MCF 10A (cell line): ENCODE results near the gene ARHGAP24. TPM values are rescaled to one million over a fixed set of nuclear protein-coding genes. Genes with fewer than 3 reads are reported as not detected.

Experiments used
- BruUV-seq: library from RNA; stranded (reverse); fragments of 400-500 nt; replicated peaks from 2 replicates; lab custom pipeline; 2021; lab: Mats Ljungman, UMichigan
- CTCF ChIA-PET: fragments of 300-600 bp; sonication (Branson Sonifier 250); formaldehyde crosslinking; extraction: SDS; loops from one replicate; lab custom pipeline; 2021; ENCODE audit warnings: antibody characterized with exemption, inconsistent platforms; lab: Yijun Ruan, JAX
- POLR2A ChIA-PET: fragments of 300-600, 350-650 bp; sonication (Branson Sonifier 250); formaldehyde crosslinking; extraction: SDS; loops from one replicate; lab custom pipeline; 2020; ENCODE audit warnings: antibody characterized with exemption, inconsistent platforms; lab: Yijun Ruan, JAX
- DNase-seq: peaks from one replicate; pipeline ENCODE4 v3.0.0-alpha.2; 2018; ENCODE audit not compliant: unreplicated experiment
- H3K27ac Mint-ChIP-seq: one replicate; pipeline ENCODE4 v1.8.0; 2022; ENCODE audit warnings: mild to moderate bottlenecking, low read depth, mixed read lengths; ENCODE audit not compliant: unreplicated experiment
- H3K27me3 Mint-ChIP-seq: one replicate; pipeline ENCODE4 v1.8.0; 2022; ENCODE audit warnings: mixed read lengths; ENCODE audit not compliant: insufficient read depth, unreplicated experiment
- H3K36me3 Mint-ChIP-seq: one replicate; pipeline ENCODE4 v1.8.0; 2022; ENCODE audit warnings: mild to moderate bottlenecking, moderate library complexity, mixed read lengths; ENCODE audit not compliant: insufficient read depth, unreplicated experiment
- H3K4me1 Mint-ChIP-seq: one replicate; pipeline ENCODE4 v1.8.0; 2022; ENCODE audit warnings: mixed read lengths; ENCODE audit not compliant: insufficient read depth, unreplicated experiment
- H3K4me3 Mint-ChIP-seq: one replicate; pipeline ENCODE4 v1.8.0; 2022; ENCODE audit warnings: mild to moderate bottlenecking, moderate library complexity, mixed read lengths; ENCODE audit not compliant: unreplicated experiment
- H3K9me3 Mint-ChIP-seq: one replicate; pipeline ENCODE4 v1.8.0; 2022; ENCODE audit warnings: mixed read lengths; ENCODE audit not compliant: unreplicated experiment
- CTCF ChIP-seq: fragments of 200-600 bp; IDR thresholded peaks from one replicate; pipeline ENCODE4 v1.8.0; 2022; ENCODE audit warnings: antibody characterized with exemption, mild to moderate bottlenecking; ENCODE audit not compliant: unreplicated experiment
- intact Hi-C: fragments of 100-400 bp; cut with micrococcal nuclease; formaldehyde crosslinking; loops from 2 replicates; pipeline ENCODE4 v1.14.1; 2022
- total RNA-seq: library from RNA; stranded (reverse); gene quantifications from 2 replicates; pipeline ENCODE4 v1.2.3, GENCODE V29; 2022

Gene ARHGAP24
- total RNA-seq, 1 experiment from 2014 or later = 2.6 TPM

GRCh38 chr4:85482010-85482738 is 7.2 kb downstream of the ARHGAP24 start:
- POLR2A ChIA-PET = no interaction called here
- no TSS peak for BruUV-seq
- no peaks in the 10 kb centered on the region for H3K36me3 Mint-ChIP-seq
- DNase-seq = no peak
- intact Hi-C loops = no loop called here
- TF ChIP-seq CTCF = no peak
- peaks cover 19% of the 10 kb centered on the region for H3K4me1 Mint-ChIP-seq
- no peaks in the 10 kb centered on the region for H3K9me3 Mint-ChIP-seq
- CTCF ChIA-PET = interaction anchor here (0.5 kb wide), 1 partner anchor 190 kb away, joined by 3 read pairs; no protein-coding TSS in a partner anchor
- H3K27me3 Mint-ChIP-seq = no peaks in the 10 kb centered on the region
- no peak overlapping the region for H3K4me3 Mint-ChIP-seq
- H3K27ac Mint-ChIP-seq = no peak overlapping the region

GRCh38 chr4:85486425-85487086 is 11.6 kb downstream of the ARHGAP24 start:
- peak; percentile 35 for DNase-seq
- POLR2A ChIA-PET = no interaction called here

GRCh38 chr4:85488416-85488815 is 13.5 kb downstream of the ARHGAP24 start:
- H3K27me3 Mint-ChIP-seq = no peaks in the 10 kb centered on the region
- ChIA-PET POLR2A (interaction anchor here (1.0 to 4.0 kb wide), 3 partner anchors 9 to 13 kb away, joined by 5 to 22 read pairs (median 6); partner anchors contain the start of gene ARHGAP24), CTCF (interaction anchor here (0.5 to 1.6 kb wide), 2 partner anchors 259 to 908 kb away, joined by 3 to 6 read pairs; no protein-coding TSS in a partner anchor)
- H3K4me3 Mint-ChIP-seq = no peak overlapping the region
- intact Hi-C loops = no loop called here
- H3K36me3 Mint-ChIP-seq = no peaks in the 10 kb centered on the region
- peaks cover 19% of the 10 kb centered on the region for H3K4me1 Mint-ChIP-seq
- no peaks in the 10 kb centered on the region for H3K9me3 Mint-ChIP-seq
- TF ChIP-seq CTCF = no peak
- no peak for DNase-seq
- BruUV-seq = no TSS peak
- no peak overlapping the region for H3K27ac Mint-ChIP-seq

More at GRCh38 chr4:85486425-85487086, 11.6 kb downstream of the ARHGAP24 start:
- H3K9me3 Mint-ChIP-seq = no peaks in the 10 kb centered on the region
- H3K27me3 Mint-ChIP-seq = no peaks in the 10 kb centered on the region
- H3K36me3 Mint-ChIP-seq = no peaks in the 10 kb centered on the region
- peaks cover 19% of the 10 kb centered on the region for H3K4me1 Mint-ChIP-seq
- intact Hi-C loops = no loop called here
- no peak overlapping the region for H3K27ac Mint-ChIP-seq
- no peak for TF ChIP-seq CTCF
- BruUV-seq = no TSS peak
- H3K4me3 Mint-ChIP-seq = no peak overlapping the region
- CTCF ChIA-PET = interaction anchor here (0.6 kb wide), 1 partner anchor 51 kb away, joined by 3 read pairs; no protein-coding TSS in a partner anchor
